Naive thymus-derived CD4-positive, alpha-beta T cell (primary cell): ENCODE results near the gene AMBP. TPM values are rescaled to one million over a fixed set of nuclear protein-coding genes. Genes with fewer than 3 reads are reported as not detected.
A peak's percentile ranks its signal among the peaks of the same experiment; 100 is the strongest.

ENCODE experiments used
- ATAC-seq: fragments of 150-1000 bp; cut with Tn5 transposase; 2 replicates; pipeline ENCODE4 v1.10.0; 2021; ENCODE audit warnings: mild to moderate bottlenecking, moderate library complexity
- CTCF ChIA-PET: fragments of 350-600 bp; sonication (Branson Sonifier 250); formaldehyde crosslinking; loops from one replicate; lab custom pipeline; 2021; ENCODE audit warnings: antibody characterized with exemption; lab: Charles Lee
- POLR2A ChIA-PET: fragments of 350-600 bp; sonication (Branson Sonifier 250); formaldehyde crosslinking; loops from one replicate; lab custom pipeline; 2021; ENCODE audit warnings: antibody characterized with exemption, inconsistent platforms; lab: Charles Lee
- DNase-seq, 9 donors: peaks; one replicate each; pipeline versions ENCODE4 v3.0.0 to v3.0.0-alpha.2; 2020 to 2022; ENCODE audit warnings: mixed read lengths in 1 of 9
- H3K27ac ChIP-seq: one replicate; pipeline ENCODE4 v1.7.0; 2013; ENCODE audit warnings: mild to moderate bottlenecking, low read depth, low read length, moderate library complexity
- H3K27me3 ChIP-seq, 2 donors: one replicate each; pipeline ENCODE4 v1.7.0; 2013; ENCODE audit warnings: low read length in 2 of 2, mild to moderate bottlenecking in 2 of 2, moderate library complexity in 2 of 2; ENCODE audit not compliant: control insufficient read depth in 2 of 2, insufficient read depth in 2 of 2
- H3K36me3 ChIP-seq, 3 experiments: 1 replicate in 2 of 3; 2 replicates in 1 of 3; pipeline ENCODE4 v1.7.0; 2013; ENCODE audit warnings: low read length in 3 of 3, mild to moderate bottlenecking in 3 of 3, moderate library complexity in 1 of 3; ENCODE audit not compliant: insufficient read depth in 3 of 3, control insufficient read depth in 2 of 3
- H3K4me1 ChIP-seq, 2 donors: one replicate each; pipeline ENCODE4 v1.7.0; 2013; ENCODE audit warnings: low read length in 2 of 2, mild to moderate bottlenecking in 2 of 2, moderate library complexity in 1 of 2; ENCODE audit not compliant: control insufficient read depth in 2 of 2, insufficient read depth in 2 of 2
- H3K4me3 ChIP-seq: 2 replicates; pipeline ENCODE4 v1.7.0; 2013; ENCODE audit warnings: mild to moderate bottlenecking, low read length
- H3K9me3 ChIP-seq, 3 experiments: 1 replicate in 2 of 3; 2 replicates in 1 of 3; pipeline ENCODE4 v1.7.0; 2013; ENCODE audit warnings: low read length in 3 of 3; ENCODE audit not compliant: control insufficient read depth in 2 of 3
- H3K27ac Mint-ChIP-seq, 9 donors: one replicate each; pipeline ENCODE4 v1.8.0; 2020 to 2022; ENCODE audit warnings: mixed read lengths in 9 of 9, mild to moderate bottlenecking in 8 of 9, moderate library complexity in 5 of 9, inconsistent platforms in 2 of 9
- H3K27me3 Mint-ChIP-seq, 5 donors: one replicate each; pipeline ENCODE4 v1.8.0; 2021 to 2022; ENCODE audit warnings: mixed read lengths in 5 of 5, mild to moderate bottlenecking in 1 of 5
- H3K36me3 Mint-ChIP-seq, 5 donors: one replicate each; pipeline ENCODE4 v1.8.0; 2020 to 2022; ENCODE audit warnings: mixed read lengths in 5 of 5, mild to moderate bottlenecking in 3 of 5, inconsistent platforms in 1 of 5
- H3K4me1 Mint-ChIP-seq, 7 donors: one replicate each; pipeline ENCODE4 v1.8.0; 2020 to 2022; ENCODE audit warnings: mixed read lengths in 7 of 7, mild to moderate bottlenecking in 3 of 7, inconsistent platforms in 1 of 7
- H3K4me3 Mint-ChIP-seq, 10 donors: one replicate each; pipeline ENCODE4 v1.8.0; 2020 to 2022; ENCODE audit warnings: mild to moderate bottlenecking in 10 of 10, mixed read lengths in 10 of 10, moderate library complexity in 6 of 10, inconsistent platforms in 2 of 10
- H3K9me3 Mint-ChIP-seq, 11 donors: one replicate each; pipeline ENCODE4 v1.8.0; 2020 to 2022; ENCODE audit warnings: mixed read lengths in 11 of 11, mild to moderate bottlenecking in 4 of 11, inconsistent platforms in 1 of 11, moderate library complexity in 1 of 11
- intact Hi-C, 2 donors: fragments of 100-400 bp; cut with micrococcal nuclease; formaldehyde crosslinking; loops; one replicate each; pipeline ENCODE4 v1.15.1; 2023
- polyA plus RNA-seq, 2 donors: library from polyadenylated mRNA; unstranded; fragments of 300-500 nt; fragmentation: Illumina TruSeq; gene quantifications; one replicate each; pipeline ENCODE4 v1.2.3, GENCODE V29; 2021
- total RNA-seq, 6 experiments: library from RNA in 5 of 6; stranded (reverse) in 5 of 6; gene quantifications; 1 replicate in 5 of 6; 2 replicates in 1 of 6; pipeline ENCODE4 v1.2.3 and lab custom pipeline; 2021 to 2026

The AMBP gene
- total and polyA plus RNA-seq, 7 experiments from 2014 or later, result not detected

DNA sequence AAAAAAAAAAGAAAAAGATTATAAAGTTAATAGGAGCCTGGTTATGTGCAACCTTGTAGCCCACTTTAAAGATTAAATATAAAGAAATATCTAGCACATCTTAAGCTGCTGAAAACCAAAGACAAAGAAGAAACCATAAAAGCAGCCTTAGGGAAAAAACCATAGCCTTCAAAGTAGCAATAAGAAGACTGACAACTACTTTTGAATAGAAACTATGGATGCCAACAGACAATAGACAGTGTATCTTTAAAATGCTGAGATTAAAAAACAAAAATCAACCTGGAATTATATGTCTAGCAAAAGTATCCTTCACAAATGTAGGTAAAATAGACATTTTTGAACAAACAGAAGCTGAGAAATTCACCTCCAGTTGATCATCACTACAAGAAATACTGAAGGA, 24.4 kb upstream of the AMBP start:
- H3K9me3 Mint-ChIP-seq, result peaks cover 0 to 18% (median 5%) of the 10 kb centered on the region in 11 donors
- H3K4me1 Mint-ChIP-seq, result peaks cover 0 to 4% (median 3%) of the 10 kb centered on the region in 7 donors
- no peak overlapping the region for H3K27ac ChIP-seq
- H3K27me3 ChIP-seq, result peaks cover 0 to 2% of the 10 kb centered on the region in 2 donors
- DNase-seq, result no peak
- no peaks in the 10 kb centered on the region for H3K4me1 ChIP-seq
- intact Hi-C loops, result no loop called here
- H3K9me3 ChIP-seq, result peaks cover 0 to 4% (median 0%) of the 10 kb centered on the region in 3 experiments
- POLR2A ChIA-PET, result no interaction called here
- CTCF ChIA-PET, result interaction anchor here (1.2 kb wide), 1 partner anchor 201 kb away, joined by 3 read pairs; no protein-coding TSS in a partner anchor
- peaks cover 0 to 7% (median 0%) of the 10 kb centered on the region in 5 donors for H3K36me3 Mint-ChIP-seq
- no peak overlapping the region for H3K4me3 ChIP-seq
- H3K36me3 ChIP-seq, result no peaks in the 10 kb centered on the region
- H3K27ac Mint-ChIP-seq, result no peak overlapping the region
- no peak for ATAC-seq
- no peak overlapping the region for H3K4me3 Mint-ChIP-seq
- H3K27me3 Mint-ChIP-seq, result peaks cover 8 to 48% (median 24%) of the 10 kb centered on the region in 5 donors

DNA sequence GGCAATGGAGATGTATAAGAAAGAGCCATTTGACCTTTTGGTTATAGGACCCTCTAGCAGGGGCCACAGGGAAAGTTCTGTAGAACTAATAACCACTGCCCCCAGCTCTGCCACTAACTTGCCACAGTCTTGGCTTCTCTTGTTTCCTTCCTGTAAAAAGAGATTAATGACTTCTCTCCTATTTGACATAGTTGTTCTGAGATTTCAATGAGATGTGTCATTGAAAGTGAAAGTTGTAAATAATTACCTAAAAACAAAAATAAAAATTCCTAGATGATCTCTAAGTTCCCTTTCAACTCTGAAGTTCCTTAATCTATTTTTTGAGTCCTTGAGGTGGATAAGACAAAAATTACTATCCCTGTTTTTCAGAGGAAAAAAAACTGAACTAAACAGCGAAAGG, 22.4 kb upstream of the AMBP start:
- H3K27me3 Mint-ChIP-seq, result peaks cover 26 to 53% (median 41%) of the 10 kb centered on the region in 5 donors
- ATAC-seq (no peak), DNase-seq (no peak)
- ChIA-PET POLR2A (interaction anchor here (0.7 kb wide), 1 partner anchor 13 kb away, joined by 3 read pairs; no protein-coding TSS in a partner anchor), CTCF (no interaction called here)
- H3K9me3 Mint-ChIP-seq, result peaks cover 0 to 18% (median 5%) of the 10 kb centered on the region in 11 donors
- H3K9me3 ChIP-seq, result peaks cover 0 to 4% (median 0%) of the 10 kb centered on the region in 3 experiments
- H3K27ac Mint-ChIP-seq, result no peak overlapping the region
- intact Hi-C loops, result no loop called here
- no peak overlapping the region for H3K27ac ChIP-seq
- no peaks in the 10 kb centered on the region for H3K4me1 ChIP-seq
- peaks cover 0 to 7% (median 0%) of the 10 kb centered on the region in 5 donors for H3K36me3 Mint-ChIP-seq
- no peak overlapping the region for H3K4me3 Mint-ChIP-seq
- H3K4me3 ChIP-seq, result no peak overlapping the region
- peaks cover 2 to 15% (median 13%) of the 10 kb centered on the region in 7 donors for H3K4me1 Mint-ChIP-seq
- H3K27me3 ChIP-seq, result peaks cover 0 to 8% of the 10 kb centered on the region in 2 donors
- H3K36me3 ChIP-seq, result no peaks in the 10 kb centered on the region

DNA sequence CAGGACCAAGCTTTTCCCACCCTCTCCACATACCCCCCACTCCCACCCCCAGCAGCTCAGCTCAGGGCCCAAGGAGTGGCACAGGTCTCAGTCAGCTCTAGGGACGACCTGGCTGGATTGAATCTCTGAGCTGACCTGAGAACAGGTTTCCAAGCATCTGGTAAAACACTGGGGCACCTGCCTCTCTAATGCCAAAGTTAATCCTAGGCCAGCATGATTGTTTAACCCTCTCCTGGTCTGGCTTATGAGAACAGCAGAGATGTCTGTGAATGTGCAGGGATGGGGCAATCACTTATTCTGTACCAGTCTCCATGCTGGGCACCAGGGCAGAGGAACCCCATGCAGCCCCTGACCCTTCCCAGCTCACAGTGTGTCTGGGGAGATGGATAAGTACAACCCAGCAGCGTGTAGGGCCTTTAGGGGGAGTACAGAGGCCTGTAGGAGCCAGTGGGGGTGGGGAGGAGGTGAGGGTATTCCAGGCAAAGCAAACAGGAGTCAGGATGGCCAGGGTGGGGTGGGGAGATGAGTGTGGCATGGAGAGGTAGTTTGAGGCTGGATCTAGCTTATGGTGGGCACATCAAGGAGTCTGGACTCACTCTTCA, 21.7 kb upstream of the AMBP start:
- Histone ChIP-seq H3K4me3 (no peak overlapping the region), H3K27me3 (peaks cover 0 to 8% of the 10 kb centered on the region in 2 donors), H3K27ac (no peak overlapping the region), H3K36me3 (no peaks in the 10 kb centered on the region), H3K4me1 (no peaks in the 10 kb centered on the region), H3K9me3 (peaks cover 0 to 4% (median 0%) of the 10 kb centered on the region in 3 experiments)
- POLR2A ChIA-PET, result interaction anchor here (0.7 kb wide), 1 partner anchor 14 kb away, joined by 3 read pairs; no protein-coding TSS in a partner anchor
- CTCF ChIA-PET, result no interaction called here
- intact Hi-C loops, result no loop called here
- no peak for ATAC-seq
- H3K4me1 Mint-ChIP-seq, result peaks cover 2 to 15% (median 13%) of the 10 kb centered on the region in 7 donors
- peaks cover 0 to 7% (median 0%) of the 10 kb centered on the region in 5 donors for H3K36me3 Mint-ChIP-seq
- peaks cover 34 to 48% (median 44%) of the 10 kb centered on the region in 5 donors for H3K27me3 Mint-ChIP-seq
- H3K9me3 Mint-ChIP-seq, result peaks cover 0 to 18% (median 5%) of the 10 kb centered on the region in 11 donors
- peak overlapping the region in 1 of 10 donors; percentile 74 for H3K4me3 Mint-ChIP-seq
- DNase-seq, result no peak
- no peak overlapping the region for H3K27ac Mint-ChIP-seq

DNA sequence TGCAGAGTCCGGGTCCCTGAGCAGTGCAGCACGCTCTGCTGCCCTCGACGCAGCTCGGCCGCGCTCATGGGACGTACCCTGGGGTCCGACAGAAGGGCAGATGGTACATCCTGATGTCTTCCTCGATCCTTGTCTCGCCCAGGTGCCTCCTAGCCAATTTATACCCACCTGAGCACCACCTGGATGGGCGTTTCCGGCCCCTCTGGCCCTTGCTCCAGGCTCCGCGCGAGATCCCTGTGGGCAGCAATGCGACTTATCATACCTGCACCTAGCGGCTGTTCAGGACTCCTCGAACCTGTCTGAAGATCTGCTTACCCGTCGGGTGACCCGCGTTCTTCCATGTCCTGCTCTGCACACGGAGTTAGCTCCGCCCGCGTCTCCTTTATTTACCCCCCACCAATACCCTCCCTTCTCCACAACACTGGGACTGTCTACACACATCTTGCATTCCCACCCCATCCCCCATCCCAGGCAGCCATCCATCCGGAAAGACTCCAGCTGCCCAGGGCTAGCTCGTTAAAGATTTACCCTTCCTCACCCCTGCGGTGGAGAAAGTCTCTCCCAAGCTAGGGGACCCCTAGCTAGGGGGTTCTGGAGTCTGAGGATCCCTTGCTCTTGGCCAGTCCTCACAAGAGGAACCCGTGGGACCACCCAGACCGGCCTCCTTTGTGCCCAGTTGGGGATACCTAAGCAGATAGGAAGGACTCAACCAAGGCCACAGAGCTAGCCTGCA, 21.0 kb upstream of the AMBP start, which contains the start of gene KIF12:
KIF12 (minus strand) TSS at position 357 of the 733 bp plus-strand sequence; CDS start at position 341, 16 bp downstream.
- peaks cover 0 to 7% (median 0%) of the 10 kb centered on the region in 5 donors for H3K36me3 Mint-ChIP-seq
- no peak within 1 kb of the TSS for H3K27ac ChIP-seq
- DNase-seq (no peak), ATAC-seq (no peak)
- H3K4me3 ChIP-seq, result no peak within 1 kb of the TSS
- H3K36me3 ChIP-seq, result no peaks in the 10 kb centered on the region
- intact Hi-C loops, result no loop called here
- peaks cover 38 to 51% (median 48%) of the 10 kb centered on the region in 5 donors for H3K27me3 Mint-ChIP-seq
- peaks cover 0 to 8% of the 10 kb centered on the region in 2 donors for H3K27me3 ChIP-seq
- POLR2A ChIA-PET, result no interaction called here
- no peak within 1 kb of the TSS for H3K27ac Mint-ChIP-seq
- peak within 1 kb of the TSS in 6 of 10 donors; percentile 8 to 76 (median 52) for H3K4me3 Mint-ChIP-seq
- no peaks in the 10 kb centered on the region for H3K4me1 ChIP-seq
- peaks cover 0 to 18% (median 5%) of the 10 kb centered on the region in 11 donors for H3K9me3 Mint-ChIP-seq
- CTCF ChIA-PET, result no interaction called here
- peaks cover 2 to 15% (median 13%) of the 10 kb centered on the region in 7 donors for H3K4me1 Mint-ChIP-seq
- H3K9me3 ChIP-seq, result peaks cover 0 to 4% (median 0%) of the 10 kb centered on the region in 3 experiments

DNA sequence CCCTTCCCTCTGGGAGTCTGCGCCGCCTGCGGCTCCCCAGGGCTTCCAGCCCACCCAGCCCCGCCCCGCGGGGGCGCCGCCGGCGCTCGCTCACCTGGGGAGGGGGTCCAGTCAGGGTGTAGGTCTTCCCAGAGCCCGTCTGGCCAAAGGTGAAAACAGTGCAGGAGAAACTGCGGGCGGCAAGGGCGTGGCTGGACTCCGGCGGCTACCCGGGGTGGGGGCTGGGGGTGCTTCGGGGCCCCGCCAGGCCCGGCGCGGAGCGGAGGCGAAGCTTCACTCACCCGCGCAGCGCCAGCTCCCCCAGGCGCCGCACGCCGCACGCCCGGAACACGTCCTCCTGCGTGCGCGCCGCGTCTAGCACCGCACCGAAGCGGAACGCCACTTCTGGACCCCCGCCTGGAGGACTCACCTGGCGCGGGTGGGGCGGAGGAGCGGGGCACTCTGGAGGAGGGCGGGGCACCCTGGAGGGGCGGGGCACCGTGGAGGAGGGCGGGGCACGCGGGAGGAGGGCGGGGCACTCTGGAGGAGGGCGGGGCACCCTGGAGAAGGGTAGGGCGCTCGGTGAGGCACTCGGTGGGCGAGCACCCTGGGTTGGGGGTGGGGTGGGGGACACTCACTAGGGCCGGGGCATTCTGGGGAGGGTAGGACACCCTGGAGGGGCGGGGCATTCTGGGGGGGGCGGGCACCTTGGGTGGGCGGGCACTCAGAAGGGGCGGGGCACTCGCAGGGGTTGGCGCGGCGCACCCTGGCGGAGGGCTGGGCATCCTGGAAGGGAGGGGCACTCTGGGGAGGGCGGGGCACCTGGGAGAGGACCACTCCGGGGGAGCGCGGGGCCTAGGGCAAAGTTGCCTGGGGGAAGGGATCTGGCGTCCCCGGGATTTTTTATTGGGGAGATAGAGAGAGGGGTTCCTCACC, 20.2 kb upstream of the AMBP start:
- Mint-ChIP-seq H3K4me1 (peaks cover 2 to 15% (median 13%) of the 10 kb centered on the region in 7 donors), H3K27me3 (peaks cover 45 to 51% (median 48%) of the 10 kb centered on the region in 5 donors), H3K4me3 (peak overlapping the region in 6 of 10 donors; percentile 16 to 76 (median 66)), H3K27ac (no peak overlapping the region), H3K36me3 (peaks cover 0 to 7% (median 0%) of the 10 kb centered on the region in 5 donors), H3K9me3 (peaks cover 0 to 18% (median 5%) of the 10 kb centered on the region in 11 donors)
- intact Hi-C loops, result no loop called here
- DNase-seq (peak in 5 of 9 donors; percentile 4 to 42 (median 12)), ATAC-seq (peak; percentile 71)
- H3K4me3 ChIP-seq, result no peak overlapping the region
- no peaks in the 10 kb centered on the region for H3K36me3 ChIP-seq
- peaks cover 0 to 8% of the 10 kb centered on the region in 2 donors for H3K27me3 ChIP-seq
- CTCF ChIA-PET, result interaction anchor here (0.6 kb wide), 1 partner anchor 1319 kb away, joined by 3 read pairs; no protein-coding TSS in a partner anchor
- peaks cover 0 to 4% (median 0%) of the 10 kb centered on the region in 3 experiments for H3K9me3 ChIP-seq
- no peaks in the 10 kb centered on the region for H3K4me1 ChIP-seq
- H3K27ac ChIP-seq, result no peak overlapping the region
- POLR2A ChIA-PET, result no interaction called here
